Measurements from ENCODE around the gene PCBP2. TPM values are rescaled to one million over a fixed set of nuclear protein-coding genes. Genes with fewer than 3 reads are reported as not detected.
"Not testable (repeated sequence)": the region's sequence is repeated elsewhere in the genome, so short reads cannot be mapped to it uniquely, and the experiment has no call there.

Gene PCBP2
- total RNA-seq, 1 donor from 2014 or later: 713 TPM

GRCh38 chr12:53441040-53441833 is 10.7 kb upstream of the PCBP2 start, which contains the start of gene PRR13:
TSS of gene PRR13 (plus strand) at chr12:53441734. CDS start at chr12:53442715, 981 bp downstream.
- peak; percentile 100 for DNase-seq (ENCODE audit: low spot score)

- DNase-seq (ENCODE audit: low spot score): peak; percentile 40
Observed at GRCh38 chr12:53443955-53444354, 7.9 kb upstream of the PCBP2 start.

DNA sequence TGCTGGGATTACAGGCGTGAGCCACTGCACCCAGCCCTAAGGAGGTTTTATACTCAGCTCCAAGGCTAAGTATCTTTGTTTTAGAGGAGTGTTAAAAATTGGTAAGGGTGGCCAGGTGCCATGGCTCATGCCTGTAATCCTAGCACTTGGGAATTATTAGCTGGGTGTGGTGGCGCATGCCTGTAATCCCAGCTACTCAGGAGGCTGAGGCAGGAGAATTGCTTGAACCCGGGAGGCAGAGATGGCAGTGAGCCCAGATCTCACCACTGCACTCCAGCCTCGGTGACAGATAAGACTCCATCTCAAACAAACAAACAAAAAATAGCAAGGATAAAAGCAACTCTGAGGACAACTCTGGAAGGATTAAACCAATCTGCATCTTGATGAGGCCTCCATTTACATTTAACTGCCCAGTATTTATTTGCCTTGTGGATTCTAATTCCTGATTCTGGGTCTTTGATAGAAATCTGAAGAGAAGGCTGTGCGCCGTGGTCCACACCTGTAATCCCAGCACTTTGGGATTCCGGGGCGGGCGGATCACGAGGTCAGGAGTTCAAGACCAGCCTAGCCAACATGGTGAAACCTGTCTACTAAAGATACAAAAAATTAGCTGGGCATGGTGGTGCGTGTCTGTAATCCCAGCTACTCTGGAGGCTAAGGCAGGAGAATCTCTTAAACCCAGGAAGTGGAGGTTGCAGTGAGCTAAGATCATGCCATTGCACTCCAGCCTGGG is 7.1 kb upstream of the PCBP2 start:
- not testable (repeated sequence) for DNase-seq (ENCODE audit: low spot score)

- no peak for DNase-seq (ENCODE audit: low spot score)
Observed at GRCh38 chr12:53450936-53451335, 966 bp upstream of the PCBP2 start.

DNA sequence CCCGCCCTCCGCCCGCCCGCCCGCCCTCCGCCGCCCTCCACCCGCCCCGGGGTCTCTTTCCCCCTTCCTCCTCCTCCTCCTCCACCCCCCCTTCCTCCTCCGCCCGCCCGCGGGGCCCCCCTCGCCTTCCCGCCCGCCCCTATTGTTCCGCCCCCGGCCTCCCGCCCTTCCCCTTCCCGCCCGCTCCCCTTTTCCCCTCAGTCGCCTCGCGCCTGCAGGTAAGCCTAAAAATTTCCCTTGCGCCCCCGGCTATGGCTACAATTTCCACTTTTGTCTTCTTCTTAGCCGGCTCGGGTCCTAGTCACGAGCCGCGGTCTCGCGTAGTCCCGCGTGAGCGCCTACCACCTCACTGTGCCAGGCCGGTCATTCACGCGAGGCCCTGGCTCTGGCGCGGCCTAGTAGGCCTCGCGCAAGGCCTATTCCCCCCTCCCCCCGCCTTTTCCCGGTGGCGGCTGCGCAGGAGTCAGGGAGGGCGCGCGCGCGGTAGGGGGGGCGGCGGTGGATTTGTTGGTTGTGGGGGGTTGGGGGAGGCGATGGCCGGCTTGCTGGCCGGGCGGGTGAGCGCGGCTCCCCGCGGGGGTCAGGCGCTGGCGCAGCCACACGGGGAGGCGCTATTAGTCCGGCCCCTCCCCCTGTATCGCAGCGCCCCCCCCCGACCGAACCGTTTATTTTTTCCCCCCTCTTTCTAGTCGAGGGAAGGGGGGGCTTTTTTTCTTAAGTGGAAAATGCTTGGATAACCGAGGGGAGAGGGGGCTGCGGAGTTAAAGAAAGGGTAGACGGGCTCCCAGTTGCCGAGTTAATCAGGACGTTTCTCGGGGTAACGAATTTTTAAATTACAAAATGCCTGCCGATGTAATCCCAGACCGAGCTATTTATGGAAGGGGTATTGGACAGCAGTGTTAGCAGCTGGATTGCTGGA is 516 bp downstream of the PCBP2 start:
- peak; percentile 85 for DNase-seq (ENCODE audit: low spot score)

DNA sequence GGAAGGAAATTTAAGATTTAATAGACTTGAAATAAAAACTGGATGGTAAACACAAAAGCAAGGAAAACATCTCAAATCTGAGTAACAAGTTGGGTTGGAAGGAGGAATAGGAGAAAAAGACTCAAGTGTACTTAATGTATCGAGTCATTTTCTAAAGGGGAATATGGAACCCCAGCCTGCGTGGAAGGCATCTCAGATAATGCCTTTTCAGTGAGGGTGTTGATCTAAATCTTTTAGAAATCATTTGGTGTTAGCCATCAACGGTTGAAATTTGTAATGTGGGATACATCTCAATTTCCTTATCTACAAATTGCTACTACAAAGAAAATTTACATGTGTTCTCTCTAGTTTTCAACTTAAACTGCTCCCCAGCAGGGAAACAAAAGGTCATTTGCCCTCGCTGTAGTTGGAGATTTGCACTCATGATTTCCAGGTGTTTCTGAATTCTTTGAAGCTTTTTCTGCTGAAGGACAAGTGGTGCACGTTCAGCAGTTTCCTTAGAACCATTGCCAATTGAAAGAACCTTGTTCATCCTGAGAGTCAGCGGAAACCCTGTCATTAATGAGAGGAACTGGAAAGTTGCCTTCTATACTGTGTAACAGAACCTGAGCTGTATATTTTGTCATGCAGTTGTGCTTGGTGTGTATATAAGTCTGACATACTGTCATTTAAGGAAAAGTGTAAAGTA is 2.2 kb downstream of the PCBP2 start:
- no peak for DNase-seq (ENCODE audit: low spot score)

DNA sequence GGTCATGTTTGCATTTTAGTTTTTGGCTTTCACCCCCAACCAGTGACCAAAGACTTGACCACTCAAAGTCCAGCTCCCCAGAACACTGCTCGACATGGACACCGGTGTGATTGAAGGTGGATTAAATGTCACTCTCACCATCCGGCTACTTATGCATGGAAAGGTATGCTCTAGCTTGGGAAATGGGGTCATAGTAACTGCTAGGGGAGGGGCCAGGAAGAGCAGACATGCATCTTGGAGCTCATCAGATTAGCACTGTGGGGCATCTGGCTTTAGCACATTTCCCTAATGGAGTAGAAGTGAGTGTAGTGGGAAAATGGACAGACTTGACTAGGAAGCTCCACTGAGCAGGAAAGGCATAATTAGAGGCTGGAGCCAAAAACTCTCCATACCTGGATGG is 2.8 kb downstream of the PCBP2 start:
- DNase-seq (ENCODE audit: low spot score): no peak

- no peak for DNase-seq (ENCODE audit: low spot score)
Observed at GRCh38 chr12:53456654-53457366, 4.9 kb downstream of the PCBP2 start.

DNA sequence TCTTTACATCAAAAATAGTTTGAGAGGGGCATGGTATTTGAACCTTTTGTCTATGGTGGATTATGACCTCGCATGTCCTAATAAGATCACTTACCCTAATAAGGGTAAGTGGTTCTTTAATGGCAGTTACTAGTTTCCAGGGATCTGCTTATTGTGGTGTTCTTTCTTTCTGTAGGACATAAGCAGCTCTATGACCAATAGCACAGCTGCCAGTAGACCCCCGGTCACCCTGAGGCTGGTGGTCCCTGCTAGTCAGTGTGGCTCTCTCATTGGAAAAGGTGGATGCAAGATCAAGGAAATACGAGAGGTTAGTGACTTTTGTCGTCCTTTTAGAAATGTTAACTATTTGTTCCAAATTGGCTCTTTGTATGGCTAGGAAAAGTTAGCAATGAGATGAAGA is 7.2 kb downstream of the PCBP2 start:
- DNase-seq (ENCODE audit: low spot score): no peak

DNA sequence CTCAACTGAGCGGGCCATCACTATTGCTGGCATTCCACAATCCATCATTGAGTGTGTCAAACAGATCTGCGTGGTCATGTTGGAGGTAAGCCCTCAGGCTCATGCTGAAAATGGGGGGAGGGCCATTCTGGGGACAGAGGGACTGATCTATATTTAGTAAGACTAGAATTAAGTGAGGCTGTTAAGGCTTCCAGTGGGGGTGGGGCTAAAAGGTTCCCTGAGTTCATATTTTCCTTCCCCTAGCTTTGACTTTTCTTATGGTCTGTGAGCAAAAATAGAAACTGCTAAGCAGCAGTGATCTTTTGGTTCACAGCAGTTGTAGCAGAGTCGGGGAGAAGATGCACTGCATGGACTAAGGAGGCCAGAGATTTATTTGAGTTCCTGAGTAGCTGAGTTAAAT is 9.2 kb downstream of the PCBP2 start:
- no peak for DNase-seq (ENCODE audit: low spot score)

- no peak for DNase-seq (ENCODE audit: low spot score)
Observed at GRCh38 chr12:53461591-53461990, 9.7 kb downstream of the PCBP2 start.

DNA sequence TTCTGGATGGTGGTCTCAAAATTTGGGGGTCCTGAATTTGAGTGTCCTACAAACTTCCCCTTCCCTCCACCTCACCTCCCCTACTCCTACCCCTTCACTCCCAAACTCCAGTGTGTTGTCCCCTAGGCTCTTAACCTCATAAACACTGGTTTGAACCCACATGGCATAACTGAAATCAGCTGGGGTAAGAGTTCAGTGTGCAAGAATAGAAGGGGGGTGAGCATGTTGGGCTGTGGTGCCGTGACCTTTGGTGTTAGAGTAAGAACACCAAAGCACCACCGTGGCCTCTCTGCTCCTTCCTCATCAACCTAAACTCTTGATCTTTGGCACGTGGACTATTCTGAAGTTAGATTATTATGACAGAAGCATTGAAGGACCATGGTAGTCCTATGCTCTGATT is 11.0 kb downstream of the PCBP2 start:
- DNase-seq (ENCODE audit: low spot score): no peak

DNA sequence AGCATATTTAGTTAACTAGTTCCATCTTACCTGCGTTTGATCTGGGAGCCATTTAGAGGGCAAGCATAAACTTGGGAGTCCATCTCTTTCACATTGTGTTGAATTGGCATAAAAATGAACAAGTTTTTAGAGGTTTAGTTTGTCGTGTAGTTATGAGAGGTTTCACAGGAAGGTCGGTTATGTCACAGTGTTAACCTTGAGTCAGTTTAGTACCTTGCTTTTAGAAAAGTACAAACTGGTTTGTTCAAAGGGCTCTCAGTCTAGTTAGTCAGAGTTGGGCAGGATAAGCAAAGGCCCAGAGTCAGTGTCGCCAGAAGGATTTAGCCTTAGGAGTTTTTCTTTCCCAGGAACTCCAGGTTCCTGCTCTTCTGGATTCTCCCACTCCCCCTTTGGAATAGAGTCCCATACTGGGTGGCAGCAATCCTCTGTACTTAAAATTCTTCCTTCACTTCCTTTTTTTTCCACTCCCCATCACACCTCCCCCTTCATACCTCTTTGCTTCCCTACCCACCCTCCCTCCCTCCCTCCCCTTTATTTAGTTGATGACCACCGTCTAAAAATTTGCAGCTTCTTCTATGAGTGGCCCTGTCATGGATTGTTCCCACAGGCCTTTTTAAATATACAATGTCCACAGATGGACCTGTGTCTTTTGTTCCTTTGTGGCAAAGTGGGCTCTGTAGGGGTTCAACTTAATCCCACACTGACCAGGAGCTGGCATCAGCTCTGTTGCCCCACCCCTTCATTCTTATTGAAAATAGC is 12.1 kb downstream of the PCBP2 start:
- no peak for DNase-seq (ENCODE audit: low spot score)

- DNase-seq (ENCODE audit: low spot score): no peak
Observed at GRCh38 chr12:53464685-53465418, 12.9 kb downstream of the PCBP2 start.

- no peak for DNase-seq (ENCODE audit: low spot score)
Observed at GRCh38 chr12:53465679-53466078, 13.8 kb downstream of the PCBP2 start.

- no peak for DNase-seq (ENCODE audit: low spot score)
Observed at GRCh38 chr12:53466640-53467039, 14.7 kb downstream of the PCBP2 start.

DNA sequence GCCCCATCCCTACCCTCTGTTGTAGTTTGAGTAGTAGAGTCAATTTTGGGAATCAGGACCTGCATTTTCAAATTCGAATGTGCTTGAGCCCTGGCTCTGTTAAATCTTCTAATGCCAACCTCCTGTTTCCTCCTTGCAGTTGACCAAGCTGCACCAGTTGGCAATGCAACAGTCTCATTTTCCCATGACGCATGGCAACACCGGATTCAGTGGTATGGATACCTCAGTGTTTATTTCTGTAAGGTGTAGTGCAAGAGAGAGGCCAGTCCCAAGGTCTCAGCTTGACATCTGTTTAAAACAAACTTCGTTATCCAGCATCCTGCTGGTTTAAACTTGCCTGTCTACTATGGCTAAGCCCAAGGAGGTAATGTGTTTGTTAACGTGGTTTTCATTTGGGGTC is 15.2 kb downstream of the PCBP2 start:
- DNase-seq (ENCODE audit: low spot score): no peak

DNA sequence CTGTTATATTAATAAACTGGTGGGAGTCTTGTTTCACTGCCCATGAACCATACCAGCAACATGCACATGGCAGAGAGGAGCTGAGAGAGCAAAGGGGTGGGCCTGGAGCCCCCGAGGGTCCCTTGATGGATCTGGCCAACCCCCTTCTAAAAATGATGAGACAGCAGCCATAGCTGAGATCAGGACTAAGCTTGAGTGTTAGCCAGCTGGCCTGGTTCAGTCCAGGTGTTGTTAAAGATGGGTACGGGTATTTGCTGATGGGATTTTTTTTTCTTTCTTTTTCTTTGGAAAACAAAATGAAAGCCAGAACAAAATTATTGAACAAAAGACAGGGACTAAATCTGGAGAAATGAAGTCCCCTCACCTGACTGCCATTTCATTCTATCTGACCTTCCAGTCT is 16.0 kb downstream of the PCBP2 start:
- DNase-seq (ENCODE audit: low spot score): no peak

DNA sequence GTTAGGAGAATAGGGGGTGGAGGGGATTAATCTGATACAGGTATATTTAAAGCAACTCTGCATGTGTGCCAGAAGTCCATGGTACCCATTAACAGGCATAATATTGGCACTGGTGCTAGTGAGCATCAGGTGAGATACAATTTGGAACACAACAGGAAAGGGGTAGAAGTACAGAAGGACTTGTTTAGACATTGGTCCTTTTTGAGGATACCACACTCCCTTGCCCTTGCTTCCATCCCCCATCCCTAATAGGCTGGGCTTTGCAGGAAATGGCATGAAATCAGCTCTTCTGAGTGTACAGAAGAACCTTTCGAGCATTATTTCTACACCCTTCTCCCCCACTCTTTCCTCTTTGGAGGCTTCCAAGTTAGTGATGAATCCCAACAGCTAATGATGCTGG is 16.4 kb downstream of the PCBP2 start:
- no peak for DNase-seq (ENCODE audit: low spot score)

Measured in mucosa of gallbladder (tissue), 1 donor.